ENCODE results near the gene AMD1.
"Not testable (repeated sequence)": the region's sequence is repeated elsewhere in the genome, so short reads cannot be mapped to it uniquely, and the experiment has no call there.

Gene AMD1

DNA sequence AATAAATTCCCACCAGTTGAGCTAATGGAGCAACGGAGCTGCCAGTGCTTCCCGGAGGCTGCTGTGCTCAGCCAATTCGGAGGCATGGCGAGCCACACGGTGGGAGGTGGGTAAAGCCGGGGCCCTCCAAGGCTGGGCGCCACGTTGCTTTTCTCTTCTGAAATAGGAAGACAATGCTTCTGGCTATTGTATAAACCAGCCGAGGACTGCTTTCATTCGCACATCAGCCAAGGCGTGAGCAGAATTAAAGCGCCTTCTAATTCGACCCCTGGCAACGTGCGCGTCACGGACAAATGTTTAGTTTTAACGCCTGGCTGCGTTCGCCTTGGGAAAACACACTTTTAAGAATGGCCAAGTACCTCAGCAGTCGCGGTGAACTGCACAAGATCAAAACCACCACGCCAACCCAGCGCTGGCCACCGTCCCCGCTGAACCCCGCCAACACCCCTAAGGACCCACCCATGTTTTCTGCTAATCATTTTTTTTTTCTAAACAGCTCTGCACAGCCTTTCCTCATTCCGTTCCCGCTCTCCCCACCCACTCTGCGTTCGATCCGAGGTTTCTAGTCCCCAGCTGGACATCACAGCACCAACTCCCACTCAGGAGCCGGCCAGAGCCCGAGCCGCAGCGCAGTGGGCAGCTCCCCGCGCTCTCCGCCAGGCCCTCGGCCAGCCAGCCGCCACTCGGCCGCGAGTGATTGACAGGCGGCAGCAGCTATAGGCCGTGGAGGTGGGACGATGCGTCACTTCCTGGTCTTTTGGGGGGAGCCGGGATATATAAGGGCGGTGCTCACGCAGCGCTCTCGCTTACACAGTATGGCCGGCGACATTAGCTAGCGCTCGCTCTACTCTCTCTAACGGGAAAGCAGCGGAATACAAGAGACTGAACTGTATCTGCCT lies at the start of gene AMD1:
Gene AMD1, plus strand, starts transcription at position 805 of the 899 bp plus-strand sequence. CDS start 321 bp downstream, outside the sequence.
- DNase-seq, result peak; percentile 86 to 89 (median 88)

DNA sequence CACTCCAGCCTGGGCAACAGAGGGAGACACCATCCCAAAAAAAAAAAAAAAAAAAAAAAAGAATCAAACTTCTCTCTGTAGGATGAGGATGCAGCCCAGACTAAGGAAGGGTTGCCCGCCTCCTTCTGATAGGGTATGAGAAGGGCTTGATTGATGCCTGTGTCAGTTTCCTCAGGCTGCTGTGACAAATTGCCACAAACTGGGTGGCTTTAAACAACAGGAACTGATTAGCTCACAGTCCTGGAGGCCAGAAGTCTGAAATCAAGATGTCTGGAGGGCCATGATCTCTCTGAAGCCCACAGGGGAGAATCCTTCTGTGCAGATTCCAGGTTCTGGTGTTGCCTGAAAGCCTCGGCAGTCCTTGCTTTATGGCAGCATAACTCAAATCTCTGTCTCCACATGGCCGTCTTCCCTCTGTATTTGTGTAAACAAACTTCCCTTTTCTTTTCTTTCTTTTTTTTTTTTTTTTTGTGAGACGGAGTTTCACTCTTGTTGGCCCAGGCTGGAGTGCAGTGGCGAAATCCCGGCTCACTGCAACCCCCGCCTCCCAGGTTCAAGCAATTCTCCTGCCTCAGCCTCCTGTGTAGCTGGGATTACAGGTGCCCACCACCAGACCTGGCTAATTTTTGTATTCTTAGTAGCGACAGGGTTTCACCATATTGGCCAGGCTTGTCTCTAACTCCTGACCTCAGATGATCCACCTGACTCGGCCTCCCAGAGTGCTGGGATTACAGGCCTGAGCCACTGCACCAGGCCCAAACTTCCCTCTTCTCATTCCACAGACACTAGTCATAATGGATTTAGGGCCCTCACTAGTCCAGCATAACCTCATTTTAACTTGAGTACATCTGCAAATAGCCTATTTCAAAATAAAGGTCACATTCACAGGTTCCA lies 48.1 kb upstream of the AMD1 start:
- DNase-seq, result no peak

DNA sequence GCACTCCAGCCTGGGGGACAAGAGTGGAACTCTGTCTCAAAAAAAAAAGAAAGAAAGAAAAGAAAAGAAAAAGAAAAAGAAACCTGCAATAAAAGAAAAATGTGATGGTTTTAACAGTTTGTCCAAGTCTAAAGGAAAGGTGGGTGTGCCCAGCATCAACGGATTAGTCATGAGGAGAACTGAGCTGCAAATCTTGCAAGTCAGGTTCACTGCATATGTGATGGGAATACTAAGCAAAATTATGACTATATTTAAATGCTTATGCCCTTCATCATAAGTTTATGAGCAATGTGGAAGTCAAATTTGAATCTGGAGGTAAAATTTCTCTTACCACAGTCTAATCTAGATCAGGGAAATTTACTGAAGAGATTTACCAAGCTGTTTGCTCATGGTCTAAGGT lies 46.2 kb upstream of the AMD1 start:
- DNase-seq, result no peak

DNA sequence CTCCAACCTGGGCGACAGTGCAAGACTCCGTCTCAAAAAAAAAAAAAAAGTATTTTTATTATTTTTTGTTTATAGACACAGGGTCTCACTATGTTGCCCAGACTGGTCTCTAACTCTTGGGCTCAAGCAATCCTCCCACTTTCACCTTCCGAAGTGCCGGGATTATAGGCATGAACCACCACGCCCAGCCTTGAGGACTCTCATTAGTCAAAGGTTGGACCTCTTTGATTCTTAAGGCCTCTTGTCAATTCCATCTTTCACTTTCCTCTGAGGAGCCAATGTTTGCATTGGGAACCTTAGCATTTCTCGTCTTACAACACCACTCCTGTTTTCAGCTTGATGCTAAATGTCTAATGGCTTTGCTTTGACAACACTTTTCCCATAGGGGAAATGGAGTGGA lies 43.2 kb upstream of the AMD1 start:
- DNase-seq, result no peak

DNA sequence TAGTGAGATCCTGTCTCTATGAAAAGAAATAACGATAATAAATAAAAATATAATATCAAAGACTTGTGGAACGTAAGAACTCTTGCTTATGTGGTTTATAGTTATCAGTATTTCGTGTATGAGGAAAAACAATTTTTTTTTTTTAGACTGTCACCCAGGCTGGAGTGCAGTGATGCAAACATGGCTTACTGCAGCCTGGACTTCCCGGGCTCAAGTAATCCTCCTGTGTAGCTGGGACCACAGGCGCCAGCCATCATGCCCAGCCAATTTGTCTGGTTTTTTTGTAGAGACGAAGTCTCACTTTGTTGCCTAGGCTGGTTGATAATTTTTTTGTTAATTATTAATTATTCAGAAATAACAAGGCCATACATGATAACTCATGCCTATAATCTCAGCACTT lies 40.8 kb upstream of the AMD1 start:
- no peak for DNase-seq

DNA sequence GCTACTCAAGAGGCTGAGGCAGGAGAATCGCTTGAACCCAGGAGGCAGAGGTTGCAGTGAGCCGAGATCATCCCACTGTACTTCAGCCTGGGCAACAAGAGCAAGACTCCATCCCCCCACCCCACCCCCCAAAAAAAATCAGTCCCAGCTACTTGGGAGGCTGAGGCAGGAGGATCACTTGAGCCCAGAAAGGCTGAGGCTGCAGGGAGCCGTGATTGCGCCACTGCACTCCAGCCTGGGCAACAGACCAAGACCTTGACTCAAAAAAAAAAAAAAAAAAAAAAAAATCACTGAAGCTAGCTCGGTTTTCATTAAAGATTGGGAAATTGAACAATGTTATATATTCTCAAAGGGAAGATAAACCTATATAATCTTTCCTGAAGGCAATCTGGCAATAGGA lies 38.8 kb upstream of the AMD1 start:
- not testable (repeated sequence) for DNase-seq

DNA sequence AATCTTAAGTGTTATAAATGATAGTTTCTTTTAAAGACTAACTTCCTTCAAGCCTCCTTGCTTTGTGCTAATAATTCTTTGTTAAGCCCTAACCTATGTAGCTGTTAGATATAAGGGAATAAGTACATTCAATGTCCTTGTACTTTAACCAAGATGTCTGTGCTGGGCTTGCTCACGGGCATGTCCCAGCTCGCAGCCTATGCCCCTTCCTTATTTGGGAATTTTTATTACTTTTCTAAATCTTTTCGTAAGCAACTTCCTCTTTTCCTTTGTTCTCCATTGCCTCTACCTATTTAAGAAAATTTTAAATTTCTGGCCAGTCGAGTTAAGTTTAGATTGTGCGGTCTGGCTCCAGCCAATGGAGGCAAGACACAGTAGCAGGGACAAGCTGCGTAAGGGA lies 33.3 kb upstream of the AMD1 start:
- DNase-seq, result no peak

DNA sequence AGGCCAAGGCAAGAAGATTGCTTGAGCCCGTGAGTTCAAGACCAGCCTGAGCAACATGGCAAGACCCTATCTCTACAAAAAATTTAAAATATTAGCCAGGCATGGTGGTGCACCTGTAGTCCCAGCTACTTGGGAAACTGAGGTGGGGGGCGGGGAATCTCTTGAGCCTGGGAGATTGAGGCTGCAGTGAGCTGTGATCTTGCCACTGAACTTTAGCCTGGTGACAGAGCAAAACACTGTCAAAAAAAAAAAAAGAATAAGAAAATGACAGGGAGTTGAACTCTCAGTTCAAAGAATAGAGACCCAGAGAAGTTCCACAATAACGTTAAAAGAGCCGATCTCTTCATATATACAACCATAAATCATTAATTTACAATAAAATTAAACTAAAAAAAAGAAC lies 24.8 kb upstream of the AMD1 start:
- DNase-seq, result no peak

DNA sequence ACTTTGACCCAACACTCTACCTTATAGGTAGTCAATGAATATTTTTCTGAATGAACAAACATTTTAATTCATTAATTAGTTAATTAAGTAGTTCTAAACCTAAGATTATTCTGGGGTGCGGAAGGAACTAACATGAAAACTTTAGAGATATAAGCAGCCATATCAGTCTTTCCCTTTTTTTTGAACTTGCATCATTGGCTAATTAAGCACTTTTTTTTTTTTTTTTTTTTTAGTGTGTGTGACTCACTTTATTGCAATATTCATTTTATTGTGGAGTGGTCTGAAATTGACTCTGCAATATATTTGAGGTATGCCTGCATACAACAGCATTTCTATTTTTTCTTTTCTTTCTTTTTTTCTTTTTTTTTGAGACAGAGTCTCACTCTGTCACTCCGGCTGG lies 21.8 kb upstream of the AMD1 start:
- DNase-seq, result no peak

DNA sequence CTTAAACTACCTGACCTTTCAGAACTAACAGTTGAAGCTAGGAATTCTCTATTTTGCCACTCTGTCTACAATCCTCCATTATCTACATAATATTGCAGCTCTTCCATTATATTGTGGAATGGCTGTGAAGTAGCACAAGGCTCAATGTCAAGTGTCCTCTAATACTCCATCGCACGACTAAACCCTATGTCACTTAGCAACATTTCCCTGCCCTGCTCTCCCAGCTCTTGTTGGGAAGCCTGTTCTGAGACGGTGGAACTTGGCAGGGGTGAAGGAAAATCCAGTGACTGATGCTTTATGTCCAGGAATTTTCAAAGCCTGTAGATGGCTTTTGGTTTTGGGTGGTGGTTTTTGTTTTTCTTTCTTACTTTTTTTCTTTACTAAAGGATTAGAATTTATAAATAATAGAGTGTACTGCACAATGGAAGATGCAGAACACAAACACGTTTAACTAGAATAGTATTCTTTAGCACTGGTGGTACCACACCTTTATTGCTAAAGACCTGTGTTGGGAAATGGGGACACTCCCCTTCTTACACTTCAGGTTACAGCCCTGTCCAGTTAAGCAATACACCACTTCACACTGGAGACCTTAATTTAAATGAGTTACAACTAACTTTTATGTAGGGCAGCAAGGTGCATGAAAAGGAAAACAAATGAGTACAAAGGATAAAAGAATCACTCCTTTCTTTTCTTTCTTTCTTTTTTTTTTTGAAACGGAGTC lies 20.7 kb upstream of the AMD1 start:
- no peak for DNase-seq

DNA sequence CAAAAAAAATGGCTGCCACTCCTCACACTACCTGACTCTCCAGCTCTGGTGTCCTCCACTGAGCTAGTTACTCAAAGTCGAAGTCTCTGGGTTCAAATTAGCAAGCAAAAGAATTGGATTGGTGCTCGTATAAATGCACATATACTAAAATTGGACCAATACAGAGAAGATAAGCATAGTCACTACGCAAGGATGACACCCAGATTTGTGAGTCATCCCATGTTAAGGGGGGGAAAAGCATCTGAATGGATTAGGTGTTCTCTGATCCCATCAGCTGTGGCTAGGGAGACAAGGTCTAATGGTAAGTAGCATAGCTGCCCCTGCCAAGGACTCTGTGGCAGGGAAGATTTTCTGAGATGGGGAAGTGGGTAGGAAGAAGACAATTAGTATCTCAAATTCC lies 18.3 kb upstream of the AMD1 start:
- no peak for DNase-seq

DNA sequence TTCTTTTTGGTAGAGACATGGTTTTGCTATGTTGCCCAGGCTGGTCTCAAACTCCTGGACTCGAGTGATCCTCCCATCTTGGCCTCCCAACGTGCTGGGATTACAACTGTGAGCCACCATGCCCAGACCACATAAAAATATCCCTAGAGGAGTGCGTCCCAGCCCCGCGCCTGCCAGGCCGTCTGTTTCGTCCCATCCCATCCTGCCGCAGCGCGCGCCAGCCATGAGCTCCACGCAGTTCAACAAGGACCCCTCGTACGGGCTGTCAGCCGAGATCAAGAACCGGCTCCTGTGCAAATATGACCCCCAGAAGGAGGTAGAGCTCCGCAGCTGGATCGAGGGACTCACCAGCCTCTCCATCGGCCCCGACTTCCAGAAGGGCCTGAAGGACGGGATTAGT lies 16.6 kb upstream of the AMD1 start:
- no peak for DNase-seq

DNA sequence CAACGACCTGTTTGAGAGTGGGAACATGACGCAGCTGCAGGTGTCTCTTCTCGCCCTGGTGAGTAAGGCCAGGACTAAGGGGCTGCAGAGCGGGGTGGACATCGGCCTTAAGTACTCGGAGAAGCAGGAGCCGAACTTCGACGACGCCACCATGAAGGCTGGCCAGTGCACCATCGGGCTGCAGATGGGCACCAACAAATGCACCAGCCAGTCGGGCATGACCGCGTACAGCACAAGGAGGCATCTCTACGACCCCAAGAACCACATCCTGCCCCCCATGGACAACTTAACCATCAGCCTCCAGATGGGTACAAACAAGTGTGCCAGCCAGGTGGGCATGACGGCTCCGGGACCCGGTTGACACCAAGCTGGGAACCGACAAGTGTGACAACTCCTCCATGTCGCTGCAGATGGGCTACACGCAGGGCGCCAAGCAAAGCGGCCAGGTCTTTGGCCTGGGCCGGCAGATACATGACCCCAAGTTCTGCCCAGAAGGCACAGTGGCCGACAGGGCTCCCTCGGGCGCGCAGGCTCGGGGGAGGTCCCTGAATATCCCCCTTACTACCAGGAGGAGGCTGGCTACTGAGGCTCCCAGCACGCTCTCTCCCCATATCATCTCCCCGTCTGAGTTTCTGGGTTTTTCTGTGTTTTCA lies 15.9 kb upstream of the AMD1 start:
- no peak for DNase-seq

DNA sequence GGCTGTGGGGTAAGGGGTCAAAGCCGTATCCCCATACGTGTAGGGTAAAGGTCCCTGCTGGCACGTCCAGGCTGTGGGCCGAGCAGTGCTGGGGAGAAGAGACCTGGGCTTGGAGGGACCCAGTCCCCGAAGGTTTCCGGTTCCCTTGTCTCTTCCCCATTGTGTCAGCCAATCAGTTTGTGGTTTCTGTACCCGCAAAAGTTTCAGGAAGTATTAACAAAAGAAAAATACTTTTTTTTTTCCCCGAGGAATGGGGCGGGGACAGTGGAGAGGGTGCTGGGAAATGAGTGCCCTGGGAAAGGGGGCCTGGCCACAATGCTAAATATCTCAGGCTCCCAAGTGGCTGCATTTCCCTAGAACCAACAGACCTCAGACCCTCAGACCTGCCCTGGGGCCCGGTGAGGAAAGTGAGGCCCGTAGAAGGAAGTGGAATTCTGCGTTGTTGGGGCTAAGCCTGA lies 15.2 kb upstream of the AMD1 start:
- DNase-seq, result no peak

DNA sequence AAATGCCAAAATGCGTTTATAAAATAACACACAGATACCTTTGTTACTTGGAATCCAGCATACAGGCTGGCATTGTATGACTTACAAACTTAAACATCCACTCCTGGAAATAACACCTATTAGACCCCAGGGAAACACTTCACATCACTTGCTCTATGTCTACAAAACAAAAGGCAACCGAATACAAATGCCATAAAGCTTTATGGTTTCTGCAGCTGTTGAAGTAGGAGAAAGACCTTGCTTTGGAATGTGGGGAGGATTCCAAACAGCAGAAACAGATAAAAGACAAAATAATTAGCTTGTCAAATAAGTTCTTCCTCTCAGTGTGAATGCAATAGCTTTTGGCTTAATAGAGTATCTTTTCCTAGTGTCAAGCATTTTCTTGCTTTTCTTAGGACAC lies 9.8 kb upstream of the AMD1 start:
- DNase-seq, result no peak

DNA sequence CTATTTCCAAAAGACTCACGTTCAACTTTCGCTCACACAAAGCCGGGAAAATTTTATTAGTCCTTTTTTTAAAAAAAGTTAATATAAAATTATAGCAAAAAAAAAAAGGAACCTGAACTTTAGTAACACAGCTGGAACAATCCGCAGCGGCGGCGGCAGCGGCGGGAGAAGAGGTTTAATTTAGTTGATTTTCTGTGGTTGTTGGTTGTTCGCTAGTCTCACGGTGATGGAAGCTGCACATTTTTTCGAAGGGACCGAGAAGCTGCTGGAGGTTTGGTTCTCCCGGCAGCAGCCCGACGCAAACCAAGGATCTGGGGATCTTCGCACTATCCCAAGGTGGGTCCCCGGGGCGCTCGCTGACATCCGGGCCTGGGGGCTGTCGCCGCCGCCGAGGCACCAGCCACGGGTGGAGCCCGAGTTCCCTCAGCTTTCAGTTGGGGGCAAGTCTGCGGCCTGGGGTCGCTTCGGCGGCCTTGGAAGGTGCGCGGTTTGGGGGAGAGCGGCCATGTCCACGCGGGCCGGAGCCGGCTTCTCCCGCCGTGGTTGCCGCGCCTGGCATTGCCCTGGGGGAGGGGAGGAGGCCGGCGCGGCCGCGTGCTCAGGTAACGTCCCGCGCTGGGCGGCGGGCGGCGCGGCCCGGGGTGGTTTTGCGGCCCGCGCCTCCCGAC lies 429 bp downstream of the AMD1 start:
- DNase-seq, result peak; percentile 40 to 59 (median 49)

DNA sequence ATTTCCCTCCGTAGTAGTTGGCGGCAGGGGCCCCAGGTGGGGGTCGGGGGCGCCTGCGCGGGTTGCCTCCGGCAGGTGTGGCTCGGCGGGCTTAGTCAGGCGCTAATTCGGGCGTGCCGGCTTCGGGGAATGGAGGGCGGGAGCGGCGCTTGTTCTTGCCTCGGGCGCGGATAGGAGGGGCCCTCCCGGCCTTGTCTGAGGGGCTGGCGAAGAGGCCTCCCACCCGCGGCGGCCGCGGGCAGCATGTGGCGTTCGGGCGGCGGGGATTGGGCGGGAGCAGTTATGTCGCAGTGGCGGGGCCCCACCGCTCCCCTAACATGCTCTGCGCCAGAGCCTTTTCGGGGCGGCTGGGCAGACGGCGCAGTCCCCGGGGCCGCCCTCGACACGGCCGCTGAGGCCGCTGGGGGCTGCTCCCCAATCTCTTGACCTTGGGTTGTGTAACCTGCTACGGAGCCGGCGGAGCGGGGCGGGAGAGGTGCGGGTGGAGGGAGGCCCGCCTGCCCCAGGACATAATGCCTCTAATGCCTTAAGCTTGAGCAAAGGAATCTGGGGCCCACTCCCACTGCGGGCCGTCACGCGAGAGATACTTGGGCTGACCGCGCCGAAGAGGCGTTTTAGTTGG lies 1.1 kb downstream of the AMD1 start:
- DNase-seq, result peak; percentile 54 to 65 (median 57)

DNA sequence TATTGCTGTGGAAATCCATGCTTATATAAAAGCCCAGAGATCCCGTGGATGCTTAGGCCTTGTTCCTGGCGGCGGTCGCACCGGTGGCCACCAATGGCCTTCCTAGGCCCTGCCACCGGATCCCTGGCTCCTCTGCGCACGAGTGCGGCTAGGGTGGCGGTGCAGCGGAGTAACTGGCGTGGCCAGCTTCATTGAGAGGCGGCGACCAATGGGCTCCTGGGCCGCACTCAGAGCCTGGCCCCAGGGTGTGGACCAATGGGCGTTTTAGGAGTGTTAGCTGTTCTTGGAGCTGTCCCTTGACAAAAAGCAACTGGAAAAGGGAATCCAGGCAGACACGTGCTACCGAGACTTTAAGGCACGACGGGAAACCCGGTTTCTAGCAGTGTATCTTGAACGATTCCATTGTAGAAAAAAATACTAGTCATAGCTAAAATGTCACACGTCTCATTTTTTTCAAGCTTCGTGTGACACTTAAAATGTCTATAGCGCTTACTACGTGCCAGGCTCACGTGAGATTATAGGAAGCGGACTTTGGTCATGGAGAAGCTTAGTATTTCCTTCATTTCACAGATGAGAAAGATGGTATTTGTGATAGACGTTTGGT lies 1.7 kb downstream of the AMD1 start:
- peak; percentile 36 to 53 (median 40) for DNase-seq

DNA sequence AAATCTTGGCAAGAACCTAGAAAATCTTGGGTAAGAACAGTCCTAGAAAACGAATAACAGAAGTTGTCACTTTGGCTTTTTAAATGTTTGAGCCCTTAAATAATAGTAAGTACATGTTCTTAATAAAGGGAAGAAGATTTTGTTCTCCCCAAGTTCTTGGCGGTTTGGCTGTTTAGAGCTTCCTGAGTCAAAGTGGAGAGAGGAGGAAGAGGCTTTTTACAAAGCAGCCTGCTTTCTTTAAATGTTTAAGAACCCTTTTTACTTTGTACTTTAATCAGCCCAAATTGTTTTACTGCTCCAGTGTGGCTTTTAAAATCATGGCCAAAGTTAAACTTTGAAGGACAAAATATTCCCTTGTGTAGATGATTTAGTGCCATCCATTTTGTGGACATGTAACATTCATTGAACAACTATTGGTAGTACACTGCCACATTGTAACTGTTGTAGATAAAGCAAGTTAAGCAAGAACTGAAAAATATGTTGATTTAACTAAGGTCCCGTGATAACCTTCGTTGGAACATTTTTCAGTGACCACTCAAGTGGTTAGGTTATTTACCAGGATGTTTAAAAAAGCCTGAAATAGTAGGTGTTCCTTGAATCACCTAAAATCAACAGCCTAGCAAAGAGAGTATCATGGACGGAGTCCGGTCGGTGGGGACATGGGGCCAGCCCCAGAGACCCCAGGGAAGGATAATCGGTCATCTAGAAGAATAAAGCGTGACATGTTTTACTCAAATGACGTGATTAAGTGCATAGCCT lies 2.4 kb downstream of the AMD1 start:
- DNase-seq, result no peak

DNA sequence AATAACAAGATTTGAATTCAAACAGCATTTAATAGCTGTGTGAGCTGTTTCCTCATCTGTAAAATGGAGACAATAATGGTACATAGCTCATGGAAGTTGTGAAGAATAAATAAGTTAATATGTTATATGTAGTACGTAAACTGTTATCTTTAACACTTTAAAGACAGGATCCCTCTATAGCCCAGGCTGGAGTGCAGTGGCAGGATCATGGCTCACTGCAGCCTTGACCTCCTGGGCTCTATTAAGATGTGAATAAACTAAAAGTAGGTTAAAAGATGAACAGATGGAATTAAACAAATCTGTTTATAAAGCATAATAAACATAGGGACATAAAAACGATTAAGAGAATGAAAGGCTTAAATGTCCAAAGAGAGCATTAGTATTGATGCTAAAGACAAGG lies 3.0 kb downstream of the AMD1 start:
- no peak for DNase-seq
